GM18505 (cell line): Measurements from ENCODE around the gene OCIAD2.

Experiments
- ATAC-seq: cut with Tn5 transposase; IDR thresholded peaks from one replicate; pipeline ENCODE4 v1.9.1; 2021; ENCODE audit not compliant: unreplicated experiment
- POLR2A ChIP-seq: IDR thresholded peaks from 4 replicates; pipeline ENCODE4 v1.6.1; 2011; ENCODE audit warnings: borderline replicate concordance; ENCODE audit not compliant: insufficient read depth, insufficient read length; ENCODE audit errors: extremely low read depth

OCIAD2 gene

DNA sequence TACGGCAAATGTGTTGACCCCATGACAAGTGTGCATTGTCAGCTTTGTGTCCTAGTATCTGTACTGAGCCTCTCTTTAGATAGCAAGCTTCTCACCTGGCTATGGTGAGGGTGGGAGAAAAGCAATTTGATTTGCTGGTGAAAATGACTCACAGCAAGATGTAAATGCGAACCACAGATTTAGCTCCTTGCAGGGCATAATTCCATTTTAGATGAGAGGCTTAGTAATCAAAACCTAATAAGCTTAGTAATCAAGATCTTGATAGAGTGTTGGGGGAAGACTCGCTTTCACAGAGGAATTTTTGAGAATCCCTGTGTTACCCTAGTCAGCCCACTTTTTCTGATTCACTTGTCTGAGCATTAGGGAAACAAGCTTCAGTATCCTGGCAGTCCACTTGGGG is 7.7 kb upstream of the OCIAD2 start:
- TF ChIP-seq POLR2A = no peak
- ATAC-seq = no peak

DNA sequence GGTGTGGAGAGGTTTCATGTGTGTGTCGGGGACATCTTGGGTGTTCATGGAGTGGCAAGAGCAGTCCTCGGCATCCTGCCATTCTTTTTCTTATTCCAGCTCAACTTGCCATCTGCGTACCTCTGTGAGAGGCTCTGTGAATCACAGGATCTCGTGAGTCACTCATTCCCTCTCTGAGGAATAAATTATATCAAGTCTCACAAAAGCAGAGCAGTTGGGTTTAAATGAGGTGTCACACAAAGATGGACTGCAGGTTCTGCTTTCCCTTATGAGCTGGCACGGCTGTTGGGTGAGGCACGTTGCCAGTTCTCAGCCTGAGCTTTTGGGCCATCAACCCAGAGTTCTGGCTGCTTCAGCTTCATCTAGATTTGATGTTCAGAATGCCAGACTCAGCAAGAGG is 6.8 kb upstream of the OCIAD2 start:
- no peak for TF ChIP-seq POLR2A
- no peak for ATAC-seq

DNA sequence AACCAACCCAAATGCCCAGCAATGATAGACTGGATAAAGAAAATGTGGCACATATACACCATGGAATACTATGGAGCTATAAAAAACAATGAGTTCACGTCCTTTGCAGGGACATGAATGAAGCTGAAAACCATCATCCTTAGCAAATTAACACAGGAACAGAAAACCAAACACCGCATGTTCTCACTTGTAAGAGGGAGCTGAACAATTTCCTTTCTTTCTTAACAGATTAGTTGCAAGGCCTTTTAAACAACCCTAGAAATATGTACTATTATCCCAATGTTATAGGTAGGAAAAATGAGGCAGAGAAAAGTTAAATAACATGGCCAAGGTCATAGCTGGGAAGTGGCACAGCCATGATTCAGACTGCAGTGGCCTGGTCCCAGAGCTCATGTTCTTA is 5.8 kb upstream of the OCIAD2 start:
- no peak for TF ChIP-seq POLR2A
- ATAC-seq = no peak

DNA sequence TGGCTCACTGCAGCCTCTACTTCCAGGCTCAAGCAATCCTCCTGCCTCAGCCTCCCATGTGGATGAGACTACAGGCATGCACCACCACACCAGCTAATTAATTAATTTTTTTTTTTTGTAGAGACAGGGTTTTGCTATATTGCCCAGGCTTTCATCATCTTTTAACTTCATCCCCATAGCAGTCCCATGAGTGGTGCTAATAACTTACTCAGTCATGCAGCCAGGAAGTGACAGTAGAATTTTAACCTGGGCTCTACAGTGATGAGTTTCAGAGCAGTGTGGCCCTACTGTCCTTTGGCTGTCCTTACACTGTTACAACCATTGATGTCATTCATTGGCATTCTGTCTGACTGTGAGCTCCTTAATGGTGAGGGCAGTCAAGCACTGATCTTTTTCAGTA is 3.9 kb upstream of the OCIAD2 start:
- no peak for ATAC-seq
- TF ChIP-seq POLR2A = no peak

DNA sequence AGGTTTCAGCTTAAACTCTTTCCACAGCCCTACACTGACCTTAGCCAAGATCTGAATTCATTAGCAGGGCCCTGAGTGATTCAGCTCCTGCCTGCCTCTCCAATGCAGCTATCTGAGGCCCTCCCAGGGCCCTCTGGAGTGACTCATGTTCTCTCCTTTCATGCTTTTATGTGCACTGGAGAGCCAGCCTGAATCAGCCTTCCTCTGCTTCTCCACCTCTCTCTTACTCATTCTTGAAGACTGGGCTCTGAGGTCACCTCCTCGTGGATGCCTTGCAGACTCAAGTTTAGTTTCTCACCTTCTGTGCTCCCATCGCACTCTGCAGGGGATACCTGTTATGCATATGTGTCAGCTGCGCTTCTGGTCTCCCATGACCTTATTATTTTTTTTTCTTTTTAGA is 3.1 kb upstream of the OCIAD2 start:
- TF ChIP-seq POLR2A = no peak
- no peak for ATAC-seq

DNA sequence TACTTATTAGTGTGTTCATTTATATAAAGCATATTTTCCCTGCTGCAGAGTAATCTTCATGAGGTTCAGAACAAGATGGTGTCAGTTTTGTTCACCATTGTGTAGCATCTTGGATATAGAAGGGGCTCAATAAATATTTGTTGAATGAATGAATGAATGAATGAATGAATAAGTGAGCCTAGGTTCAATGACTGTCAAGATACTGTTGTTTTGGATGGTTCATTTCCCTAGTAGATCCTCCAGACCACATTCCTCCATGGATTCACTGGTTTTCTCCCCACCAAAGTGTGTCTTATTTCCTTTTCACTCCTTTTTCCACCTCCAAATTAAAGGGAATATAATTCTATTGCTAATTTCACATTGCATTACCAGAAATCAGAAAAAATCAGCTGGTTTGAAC is 2.1 kb upstream of the OCIAD2 start:
- no peak for TF ChIP-seq POLR2A
- ATAC-seq = no peak

DNA sequence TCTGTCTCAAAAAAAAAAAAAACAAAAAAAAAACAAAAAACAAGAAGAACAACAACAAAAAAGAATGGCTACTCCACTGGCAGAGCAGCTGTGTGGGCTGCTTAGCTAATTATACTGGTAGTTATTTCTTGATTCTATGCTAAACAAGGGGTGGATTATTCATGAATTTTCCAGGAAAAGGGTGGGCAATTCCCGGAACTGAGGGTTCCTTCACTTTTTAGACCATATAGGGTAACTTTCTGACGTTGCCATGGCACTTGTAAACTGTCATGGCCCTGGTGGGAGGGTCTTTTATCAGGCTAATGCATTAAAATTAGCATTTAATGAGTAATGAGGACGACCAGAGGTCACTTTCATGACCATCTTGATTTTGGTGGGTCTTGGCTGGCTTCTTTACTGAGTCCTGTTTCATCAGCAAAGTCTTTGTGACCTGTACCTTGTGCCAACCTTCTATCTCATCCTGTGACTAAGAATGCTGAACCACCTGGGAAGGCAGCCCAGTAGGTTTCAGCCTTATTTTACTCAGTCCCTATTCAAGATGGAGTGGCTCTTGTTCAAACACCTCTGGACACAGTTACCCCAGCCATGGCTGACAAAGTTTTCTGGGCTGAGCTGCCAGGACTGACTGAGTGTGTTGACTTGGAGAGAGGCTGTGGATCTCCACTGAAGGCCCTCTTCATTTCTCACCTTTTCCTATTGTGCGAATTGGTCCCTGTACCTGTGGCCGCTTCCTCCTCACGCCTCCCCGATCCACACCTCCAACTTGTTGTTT is 1.3 kb upstream of the OCIAD2 start:
- no peak for ATAC-seq
- no peak for TF ChIP-seq POLR2A

DNA sequence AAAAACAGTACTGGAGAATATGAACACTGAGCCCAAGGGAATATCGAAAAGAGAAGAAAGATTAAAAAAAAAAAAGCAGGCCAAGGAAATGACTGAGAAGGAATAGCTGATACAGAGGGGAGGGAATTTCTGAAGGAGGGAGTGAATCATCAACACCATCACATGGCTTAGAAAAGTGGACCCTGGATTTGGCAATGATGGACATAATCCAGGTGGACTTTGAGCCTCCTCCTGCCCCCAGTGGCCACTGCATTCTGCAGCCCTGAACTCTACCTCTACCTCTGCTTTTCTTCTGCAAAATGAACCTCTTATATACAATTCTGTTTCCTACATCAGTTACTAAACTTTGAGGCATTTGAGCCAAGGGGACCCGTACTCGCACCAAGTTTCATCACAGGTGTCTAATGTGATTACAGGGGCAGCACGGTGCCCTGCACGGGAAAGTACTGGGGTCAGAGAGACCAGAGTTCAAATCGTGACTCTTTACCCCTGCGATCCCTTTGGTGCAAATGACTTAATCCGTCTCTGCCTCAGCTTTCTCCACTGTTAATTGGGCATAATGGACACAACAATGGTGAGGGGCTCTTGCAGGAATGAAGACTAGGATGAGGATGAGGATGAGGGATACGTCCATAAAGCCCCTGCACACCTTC is 1.1 kb downstream of the OCIAD2 start:
- no peak for ATAC-seq
- no peak for TF ChIP-seq POLR2A

DNA sequence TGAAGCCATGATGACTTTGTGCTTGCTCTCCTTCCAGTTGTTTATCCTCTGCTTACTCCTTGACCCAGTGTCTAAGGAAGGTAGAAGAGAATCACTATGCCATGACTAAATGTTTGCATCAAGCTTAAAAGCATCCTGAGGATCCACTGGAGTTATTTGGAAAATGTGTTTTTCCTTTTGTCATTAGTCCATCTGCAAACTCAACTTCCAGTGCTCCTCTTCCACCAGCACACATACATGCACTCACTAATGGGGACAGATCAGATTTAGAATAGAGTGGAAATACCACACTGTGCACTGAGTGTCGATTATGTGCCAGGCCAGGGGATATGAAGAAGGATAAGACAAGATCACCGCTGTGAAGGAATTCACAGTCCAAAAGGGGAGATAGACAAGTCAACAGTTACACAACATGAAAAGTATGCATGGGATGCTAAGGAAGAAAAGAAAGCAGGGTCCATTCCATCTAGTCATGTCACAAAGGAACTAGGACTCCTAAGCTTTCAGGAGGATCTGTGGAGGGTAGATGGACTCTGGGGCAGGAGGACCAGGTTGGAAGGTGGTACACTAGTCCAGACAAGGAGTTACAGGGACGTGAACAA is 1.9 kb downstream of the OCIAD2 start:
- no peak for ATAC-seq
- no peak for TF ChIP-seq POLR2A

DNA sequence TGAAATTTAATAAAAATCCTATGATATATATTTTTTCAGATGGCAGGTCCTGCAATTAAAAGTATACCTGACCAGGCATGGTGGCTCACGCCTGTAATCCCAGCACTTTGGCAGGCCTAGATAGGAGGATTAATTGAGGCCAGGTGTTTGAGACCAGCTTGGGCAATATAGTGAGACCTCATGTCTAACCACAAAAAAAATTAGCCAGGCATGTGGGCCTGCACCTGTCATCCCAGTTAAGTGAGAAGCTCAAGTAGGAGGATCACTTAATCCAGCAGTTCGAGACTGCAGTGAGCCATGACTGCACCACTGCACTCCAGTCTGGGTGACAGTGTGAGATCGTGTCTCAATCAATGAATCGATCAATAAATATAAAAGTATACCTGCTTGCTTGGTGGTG is 2.5 kb downstream of the OCIAD2 start:
- TF ChIP-seq POLR2A = no peak
- no peak for ATAC-seq

DNA sequence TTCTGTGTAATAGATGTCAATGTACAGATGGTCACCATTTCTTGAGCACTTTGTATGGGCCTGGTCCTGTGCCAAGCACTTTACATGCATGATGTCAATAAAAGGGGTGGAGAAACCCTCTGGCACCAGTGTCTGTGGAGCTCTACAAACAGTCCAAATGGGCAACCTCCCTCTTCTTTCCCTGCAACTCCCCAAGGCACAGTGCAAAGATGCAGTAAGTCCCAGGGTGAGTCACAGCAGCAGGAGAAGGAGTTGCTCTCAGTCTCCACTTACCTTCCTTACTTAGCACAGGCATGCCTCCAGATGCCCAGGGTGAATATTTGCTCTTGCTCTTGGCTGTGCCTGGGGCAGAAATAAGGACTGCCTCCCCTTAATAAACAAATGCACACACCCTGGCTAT is 4.3 kb downstream of the OCIAD2 start:
- no peak for TF ChIP-seq POLR2A
- no peak for ATAC-seq

DNA sequence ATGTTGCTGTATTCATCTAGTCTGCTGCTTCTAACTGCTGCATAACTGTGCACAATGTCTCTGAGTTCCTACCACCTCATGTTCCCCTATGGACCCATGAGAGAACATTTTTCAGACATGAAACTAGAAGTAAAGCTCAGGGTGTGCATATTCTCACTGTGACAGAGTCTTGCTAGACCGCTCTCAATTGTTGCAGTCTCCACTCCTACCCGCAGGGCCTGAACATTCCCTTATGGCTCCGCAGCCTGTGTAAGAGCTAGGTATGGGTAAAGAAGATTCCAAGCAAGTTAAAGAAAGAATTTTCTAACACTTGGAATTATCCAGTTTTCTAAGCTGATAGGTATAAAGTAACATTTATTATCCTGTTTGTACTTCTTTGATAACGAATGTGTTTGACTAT is 5.4 kb downstream of the OCIAD2 start:
- TF ChIP-seq POLR2A = no peak
- no peak for ATAC-seq

DNA sequence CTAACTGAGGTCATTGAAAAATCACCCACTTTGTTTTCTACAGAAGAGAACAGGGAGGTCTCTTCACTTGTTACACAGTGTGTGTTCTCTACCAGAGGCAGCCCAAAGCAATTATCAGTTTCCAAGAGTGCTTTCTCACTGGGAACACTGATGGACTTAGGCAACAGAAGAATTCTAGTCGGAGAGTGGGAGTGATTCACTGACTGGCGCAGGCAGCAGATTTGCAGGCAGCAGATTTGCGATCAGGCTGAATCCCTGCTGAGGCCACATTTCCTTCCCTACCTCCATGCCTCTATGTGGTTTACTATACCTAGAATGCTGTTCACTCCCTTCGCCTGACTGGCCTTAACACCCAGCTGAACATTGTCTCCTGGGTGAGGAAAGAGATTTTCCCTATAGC is 6.6 kb downstream of the OCIAD2 start:
- TF ChIP-seq POLR2A = no peak

DNA sequence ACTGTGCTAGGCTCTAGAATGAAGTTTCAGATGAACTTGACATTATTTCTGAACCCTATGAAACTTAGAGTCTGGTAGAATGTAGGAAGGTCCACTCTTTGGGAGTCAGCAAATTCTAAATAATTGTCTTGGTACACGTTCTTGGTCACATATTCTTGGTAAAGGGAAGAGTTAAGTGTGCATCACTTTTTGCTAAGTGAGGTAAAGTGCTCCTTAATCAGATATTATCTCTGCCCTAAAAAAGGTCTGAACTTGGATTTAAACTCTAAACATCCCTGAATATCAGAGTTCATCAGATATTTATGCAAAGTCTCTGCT is 7.2 kb downstream of the OCIAD2 start:
- ATAC-seq = peak; percentile 16
- no peak for TF ChIP-seq POLR2A

More for the DNA sequence above, 6.6 kb downstream of the OCIAD2 start:
- no peak for ATAC-seq

DNA sequence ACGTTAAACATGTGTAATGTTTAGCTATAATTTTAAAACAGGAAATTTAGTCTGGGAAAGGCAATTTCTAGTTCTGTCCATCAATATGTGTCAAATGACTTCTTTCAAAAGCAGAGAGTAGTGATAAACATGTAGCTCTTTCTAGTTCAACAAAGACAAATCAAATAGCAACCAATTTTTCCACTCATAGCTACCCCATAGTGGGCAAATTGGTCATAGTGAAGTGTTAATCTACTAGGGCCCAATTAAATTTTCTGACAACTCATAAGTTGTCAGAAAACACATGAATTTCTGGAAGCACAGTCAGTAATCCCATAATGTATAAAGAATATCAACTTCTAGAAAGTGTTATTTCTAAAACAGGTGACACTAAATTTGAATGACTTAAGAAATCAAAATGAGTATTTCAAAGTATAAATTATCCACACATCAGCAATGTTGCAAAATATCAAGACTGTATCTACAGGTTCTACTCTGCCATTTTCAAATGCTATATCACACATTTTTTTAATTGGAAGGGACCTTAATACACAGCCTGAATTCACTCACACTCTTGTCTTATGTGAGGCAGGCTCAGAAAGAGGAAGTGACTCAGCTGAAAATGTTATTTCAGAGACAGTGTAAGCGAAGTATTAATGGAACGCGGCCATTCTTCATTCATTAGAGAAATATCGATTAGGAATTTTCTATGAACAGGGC is 7.7 kb downstream of the OCIAD2 start:
- TF ChIP-seq POLR2A = no peak
- peak; percentile 81 for ATAC-seq

DNA sequence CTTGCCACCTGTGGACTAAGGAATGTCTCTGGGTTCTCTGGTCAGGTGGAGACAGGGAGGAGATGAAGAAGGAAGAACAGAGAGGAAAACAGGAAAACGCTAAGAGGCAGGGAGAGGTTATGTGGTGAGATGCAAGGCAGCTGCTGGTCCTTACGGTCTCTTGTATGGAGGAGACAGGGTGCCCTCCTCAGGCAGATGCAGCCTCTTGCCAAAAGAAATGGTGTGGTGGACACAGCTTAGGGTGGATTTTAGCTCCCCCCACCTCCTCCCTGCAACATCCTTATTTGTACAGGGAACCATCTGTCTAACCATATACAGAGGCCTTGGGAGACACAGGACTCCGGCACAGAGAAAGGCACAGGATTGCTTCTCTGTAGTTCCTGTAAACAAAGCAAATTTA is 9.7 kb downstream of the OCIAD2 start:
- TF ChIP-seq POLR2A = no peak
- ATAC-seq = no peak
